ENCODE data around the gene IRGQ. TPM values are rescaled to one million over a fixed set of nuclear protein-coding genes. Genes with fewer than 3 reads are reported as not detected.

The IRGQ gene
- total RNA-seq, 1 experiment from 2014 or later: 23.3 TPM

DNA sequence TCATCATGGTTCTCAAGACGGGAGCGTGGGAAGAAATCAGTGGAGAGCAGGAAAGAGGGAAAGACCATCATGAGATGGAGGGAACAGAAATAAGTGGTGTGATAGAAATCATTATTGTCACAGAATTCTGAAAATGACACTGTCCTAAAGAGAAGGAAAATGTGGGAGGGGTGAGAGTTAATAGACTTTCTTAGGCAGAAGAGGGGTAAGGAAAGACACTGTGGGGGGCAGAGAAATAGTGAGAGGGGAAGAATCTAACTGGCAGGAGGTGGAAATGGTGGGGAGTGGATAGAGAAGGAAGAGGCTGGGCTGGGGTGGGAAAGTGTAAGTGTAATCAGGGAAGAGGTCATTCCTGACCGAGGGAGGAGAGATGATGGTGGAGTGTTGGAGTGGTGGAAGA, 17.1 kb downstream of the IRGQ start:
- Histone ChIP-seq H3K27ac (no peak overlapping the region), H3K9me2 (ENCODE audit: insufficient read depth) (no peaks in the 10 kb centered on the region), H4K20me1 (ENCODE audit: insufficient read depth) (no peaks in the 10 kb centered on the region), H3K27me3 (ENCODE audit: insufficient read depth, low read depth) (no peaks in the 10 kb centered on the region), H2AFZ (no peak overlapping the region), H3K9me3 (ENCODE audit: insufficient read depth, low read depth) (no peaks in the 10 kb centered on the region), H3K4me3 (no peak overlapping the region), H3F3A (ENCODE audit: insufficient read depth, low read depth) (no peaks in the 10 kb centered on the region), H3K4me2 (no peak overlapping the region), H3K79me2 (ENCODE audit: low read depth) (peaks cover 10% of the 10 kb centered on the region), H3K36me3 (ENCODE audit: low read depth) (no peaks in the 10 kb centered on the region), H3K4me1 (replicated peaks; ENCODE audit: insufficient read depth) (peaks cover 10% of the 10 kb centered on the region; the same call in 1 of the 2 replicates)
- POLR2A ChIA-PET (ENCODE audit: unreplicated experiment): no interaction called here
- TF ChIP-seq EZH2 (IDR thresholded peaks at IDR 0.05; ENCODE audit: low read depth) (no peak), CTCF (conservative IDR thresholded peaks at IDR 0.05) (no peak)
- DNase-seq: no peak
- no TSS peak for BruUV-seq (replicated peaks)
- intact Hi-C loops (cut with micrococcal nuclease; ENCODE audit: unreplicated experiment): loop anchor here (5.0 kb wide), 1 partner anchor 51 kb away; the partner anchor contains the start of gene ETHE1
- CTCF ChIA-PET: no interaction called here

- Histone ChIP-seq H3K36me3 (ENCODE audit: low read depth) (no peaks in the 10 kb centered on the region; the same call in 1 of the 2 replicates), H3K27me3 (ENCODE audit: insufficient read depth, low read depth) (no peaks in the 10 kb centered on the region), H3K27ac (no peak overlapping the region), H3K9me3 (ENCODE audit: insufficient read depth, low read depth) (no peaks in the 10 kb centered on the region), H3F3A (ENCODE audit: insufficient read depth, low read depth) (no peaks in the 10 kb centered on the region), H3K9me2 (ENCODE audit: insufficient read depth) (no peaks in the 10 kb centered on the region), H3K4me2 (peak overlapping the region; percentile 90), H3K4me3 (peak overlapping the region; percentile 94; the same call in 1 of the 2 replicates), H4K20me1 (ENCODE audit: insufficient read depth) (no peaks in the 10 kb centered on the region), H3K4me1 (replicated peaks; ENCODE audit: insufficient read depth) (peaks cover 10% of the 10 kb centered on the region; the same call in 1 of the 2 replicates), H3K79me2 (ENCODE audit: low read depth) (peaks cover 10% of the 10 kb centered on the region), H2AFZ (peak overlapping the region; percentile 80)
- CTCF ChIA-PET: interaction anchor here (0.6 kb wide), 1 partner anchor 19 kb away, joined by 3 read pairs; no protein-coding TSS in a partner anchor
- POLR2A ChIA-PET (ENCODE audit: unreplicated experiment): no interaction called here
- TF ChIP-seq EZH2 (IDR thresholded peaks at IDR 0.05; ENCODE audit: low read depth) (no peak), CTCF (conservative IDR thresholded peaks at IDR 0.05) (no peak)
- intact Hi-C loops (cut with micrococcal nuclease; ENCODE audit: unreplicated experiment): loop anchor here (1.0 to 5.0 kb wide), 2 partner anchors 20 to 49 kb away; partner anchors contain the start of genes ETHE1, IRGQ and ZNF576
- DNase-seq: peak in 1 of 2 experiments; percentile 18
- TSS peak; percentile 77 for BruUV-seq (replicated peaks)
Measured at GRCh38 chr19:43575955-43576878, 19.7 kb downstream of the IRGQ start.

DNA sequence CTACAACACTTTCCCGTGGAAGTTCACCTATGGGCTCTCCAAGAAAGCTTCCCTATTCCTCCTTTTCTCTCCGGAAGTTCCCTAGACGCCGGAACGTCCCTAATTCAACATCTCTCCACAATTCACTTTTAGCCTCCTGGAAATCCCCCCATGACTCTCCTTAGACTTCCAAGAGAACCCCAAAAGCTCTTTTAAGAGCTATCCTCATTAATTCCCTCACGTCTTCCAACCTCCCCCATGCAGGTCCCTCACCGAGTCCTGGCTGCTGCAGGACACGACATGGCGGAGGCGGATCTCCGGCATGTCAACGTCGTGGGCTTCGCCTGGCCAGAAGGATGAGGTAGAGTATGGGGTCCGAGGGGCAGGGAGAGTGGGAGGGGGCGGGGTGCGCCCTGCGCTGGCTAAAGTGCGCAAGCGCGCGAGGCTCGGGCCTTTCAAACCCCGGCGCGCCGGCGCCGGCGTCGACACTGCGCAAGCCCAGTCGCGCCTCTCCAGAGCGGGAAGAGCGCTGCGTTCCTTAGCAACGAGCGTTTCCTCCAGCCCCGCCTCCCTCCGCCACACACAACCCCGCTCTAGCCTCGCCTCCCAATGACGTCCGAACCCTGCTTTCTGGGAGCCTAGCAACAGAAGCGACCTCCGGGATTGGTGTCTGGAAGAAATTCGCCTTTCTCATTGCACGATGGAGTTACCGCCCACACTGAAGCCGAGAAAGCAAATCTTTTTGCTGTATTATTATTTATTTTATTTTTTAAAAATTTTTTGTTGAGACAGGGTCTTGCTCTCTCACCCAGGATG, 20.6 kb downstream of the IRGQ start, which contains the start of the genes PINLYP and XRCC1:
Gene PINLYP (plus strand): TSS at position 646 of the 795 bp plus-strand sequence. CDS start 1,391 bp downstream, outside the sequence.
Gene XRCC1 (minus strand): TSS at position 372 of the 795 bp plus-strand sequence. CDS start 69 bp downstream, at position 303.
- Histone ChIP-seq H3K4me2 (peak within 1 kb of the TSS; percentile 90), H2AFZ (peak within 1 kb of the TSS; percentile 100), H3K9me2 (ENCODE audit: insufficient read depth) (no peaks in the 10 kb centered on the region), H3K27ac (no peak within 1 kb of the TSS), H3F3A (ENCODE audit: insufficient read depth, low read depth) (no peaks in the 10 kb centered on the region), H3K4me1 (replicated peaks; ENCODE audit: insufficient read depth) (peaks cover 10% of the 10 kb centered on the region; the same call in 1 of the 2 replicates), H3K27me3 (ENCODE audit: insufficient read depth, low read depth) (no peaks in the 10 kb centered on the region), H3K4me3 (peak within 1 kb of the TSS; percentile 94), H3K36me3 (ENCODE audit: low read depth) (no peaks in the 10 kb centered on the region; the same call in 1 of the 2 replicates), H3K79me2 (ENCODE audit: low read depth) (peaks cover 10% of the 10 kb centered on the region), H3K9me3 (ENCODE audit: insufficient read depth, low read depth) (no peaks in the 10 kb centered on the region), H4K20me1 (ENCODE audit: insufficient read depth) (no peaks in the 10 kb centered on the region)
- POLR2A ChIA-PET (ENCODE audit: unreplicated experiment): no interaction called here
- BruUV-seq (replicated peaks): no TSS peak
- intact Hi-C loops (cut with micrococcal nuclease; ENCODE audit: unreplicated experiment): loop anchor here (1.0 to 5.0 kb wide), 2 partner anchors 21 to 48 kb away; partner anchors contain the start of genes ETHE1, IRGQ and ZNF576
- CTCF ChIA-PET: interaction anchor here (0.6 to 1.1 kb wide), 4 partner anchors 20 to 430 kb away, joined by 3 to 5 read pairs (median 4); partner anchors contain the start of genes IRGQ and ZNF576
- DNase-seq: peak; percentile 92 to 95
- TF ChIP-seq CTCF (conservative IDR thresholded peaks at IDR 0.05) (no peak), EZH2 (IDR thresholded peaks at IDR 0.05; ENCODE audit: low read depth) (no peak)

Data from PC-9 (cell line).